Measurements from ENCODE around the gene PPFIA3. TPM values are rescaled to one million over a fixed set of nuclear protein-coding genes. Genes with fewer than 3 reads are reported as not detected.

The PPFIA3 gene
- total and polyA plus RNA-seq, 2 donors (not counting 1 experiment from before 2014, with no cell fraction given) = 0.62 to 1.3 TPM

DNA sequence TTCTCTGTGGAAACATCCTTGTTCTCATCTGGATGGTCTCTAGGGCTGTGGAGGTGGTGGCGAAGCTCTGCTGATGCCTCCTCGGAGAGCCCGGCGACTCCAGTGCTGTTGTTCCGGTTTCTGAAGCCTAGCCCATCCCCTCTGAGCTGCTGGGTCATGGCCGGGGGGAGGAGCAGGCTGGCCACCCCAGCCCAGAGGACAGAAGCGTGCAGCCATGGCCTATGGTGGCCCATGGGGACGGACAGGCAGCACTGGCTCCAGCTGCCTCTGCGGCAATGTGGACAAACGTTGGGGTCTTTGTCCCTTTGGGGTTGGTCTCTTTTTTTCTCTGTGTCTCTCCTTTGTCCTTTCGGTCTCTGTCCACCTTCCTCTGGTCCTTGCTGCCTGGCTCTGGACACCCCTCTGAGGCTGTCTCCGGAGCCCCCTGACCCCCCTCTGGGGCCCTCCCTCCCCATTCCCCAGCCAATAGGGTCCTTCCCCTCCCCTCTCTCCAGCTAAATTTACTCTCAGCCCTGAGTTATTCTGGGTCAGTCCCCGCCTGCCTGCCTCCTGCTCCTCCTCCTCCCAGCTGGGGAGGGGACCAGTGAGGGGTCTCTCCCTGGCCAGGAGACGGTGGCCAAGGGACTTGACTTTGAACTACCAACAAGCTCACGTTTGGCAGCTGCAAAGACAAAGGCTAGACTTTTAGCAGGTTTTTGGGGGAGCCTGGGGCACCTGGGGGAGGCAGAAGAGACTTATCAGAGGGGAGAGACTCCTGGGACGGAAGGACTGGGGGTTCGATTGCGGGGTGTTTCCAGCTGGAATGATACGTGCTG, 35.9 kb downstream of the PPFIA3 start, which contains the start of gene HRC:
Gene HRC, minus strand, starts transcription at position 392 of the 815 bp plus-strand sequence. Its CDS starts 159 bp downstream, at position 233.
- Histone ChIP-seq H3K36me3 (ENCODE audit: control insufficient read depth, insufficient read depth, low read length) (no peaks in the 10 kb centered on the region), H3K9ac (ENCODE audit: insufficient read depth, low read length) (no peak within 1 kb of the TSS), H3K79me2 (ENCODE audit: control insufficient read depth, insufficient read depth, low read length) (no peaks in the 10 kb centered on the region)

GRCh38 chr19:49155820-49156346, 36.5 kb downstream of the PPFIA3 start:
- no peak overlapping the region for H3K9ac ChIP-seq (ENCODE audit: insufficient read depth, low read length)
- H3K9me3 ChIP-seq (ENCODE audit: control insufficient read depth, insufficient read depth, low read depth, low read length) = no peaks in the 10 kb centered on the region
- no peak overlapping the region for H2AFZ ChIP-seq (ENCODE audit: low read length)
- peaks cover 5% of the 10 kb centered on the region for H3K4me1 ChIP-seq (ENCODE audit: control insufficient read depth, extremely low read depth, insufficient read depth, low read length)
- no peaks in the 10 kb centered on the region for H4K20me1 ChIP-seq (ENCODE audit: control insufficient read depth, extremely low read depth, insufficient read depth, low read length)
- no peaks in the 10 kb centered on the region for H3K79me2 ChIP-seq (ENCODE audit: control insufficient read depth, insufficient read depth, low read length)
- no peak overlapping the region for H3K27ac ChIP-seq (ENCODE audit: insufficient read depth, low read length)
- no peak overlapping the region for H3K4me2 ChIP-seq (ENCODE audit: extremely low read depth, insufficient read depth, low read length)
- no peaks in the 10 kb centered on the region for H3K36me3 ChIP-seq (ENCODE audit: control insufficient read depth, insufficient read depth, low read length)
- DNase-seq (ENCODE audit: low read depth in 2 of 2) = no peak
- H3K4me3 ChIP-seq (replicated peaks in 1 of 4; ENCODE audit: control extremely low read depth in 1 of 4, insufficient read depth in 1 of 4, low read depth in 3 of 4, low read length in 4 of 4) = no peak overlapping the region
- TF ChIP-seq EZH2 (IDR thresholded peaks at IDR 0.05; ENCODE audit: low read length, missing control alignments) = no peak
- H3K27me3 ChIP-seq (ENCODE audit: control insufficient read depth, insufficient read depth, low read length) = no peaks in the 10 kb centered on the region

More for the DNA sequence above, 35.9 kb downstream of the PPFIA3 start, which contains the start of gene HRC:
- Histone ChIP-seq H4K20me1 (ENCODE audit: control insufficient read depth, extremely low read depth, insufficient read depth, low read length) (no peaks in the 10 kb centered on the region), H3K4me2 (ENCODE audit: extremely low read depth, insufficient read depth, low read length) (no peak within 1 kb of the TSS), H3K27ac (ENCODE audit: insufficient read depth, low read length) (no peak within 1 kb of the TSS), H3K9me3 (ENCODE audit: control insufficient read depth, insufficient read depth, low read depth, low read length) (no peaks in the 10 kb centered on the region), H3K4me3 (replicated peaks in 1 of 4; ENCODE audit: control extremely low read depth in 1 of 4, insufficient read depth in 1 of 4, low read depth in 3 of 4, low read length in 4 of 4) (no peak within 1 kb of the TSS), H2AFZ (ENCODE audit: low read length) (no peak within 1 kb of the TSS), H3K27me3 (ENCODE audit: control insufficient read depth, insufficient read depth, low read length) (no peaks in the 10 kb centered on the region), H3K4me1 (ENCODE audit: control insufficient read depth, extremely low read depth, insufficient read depth, low read length) (peaks cover 5% of the 10 kb centered on the region)
- TF ChIP-seq EZH2 (IDR thresholded peaks at IDR 0.05; ENCODE audit: low read length, missing control alignments) = no peak
- TF ChIP-seq, protein P1, sequence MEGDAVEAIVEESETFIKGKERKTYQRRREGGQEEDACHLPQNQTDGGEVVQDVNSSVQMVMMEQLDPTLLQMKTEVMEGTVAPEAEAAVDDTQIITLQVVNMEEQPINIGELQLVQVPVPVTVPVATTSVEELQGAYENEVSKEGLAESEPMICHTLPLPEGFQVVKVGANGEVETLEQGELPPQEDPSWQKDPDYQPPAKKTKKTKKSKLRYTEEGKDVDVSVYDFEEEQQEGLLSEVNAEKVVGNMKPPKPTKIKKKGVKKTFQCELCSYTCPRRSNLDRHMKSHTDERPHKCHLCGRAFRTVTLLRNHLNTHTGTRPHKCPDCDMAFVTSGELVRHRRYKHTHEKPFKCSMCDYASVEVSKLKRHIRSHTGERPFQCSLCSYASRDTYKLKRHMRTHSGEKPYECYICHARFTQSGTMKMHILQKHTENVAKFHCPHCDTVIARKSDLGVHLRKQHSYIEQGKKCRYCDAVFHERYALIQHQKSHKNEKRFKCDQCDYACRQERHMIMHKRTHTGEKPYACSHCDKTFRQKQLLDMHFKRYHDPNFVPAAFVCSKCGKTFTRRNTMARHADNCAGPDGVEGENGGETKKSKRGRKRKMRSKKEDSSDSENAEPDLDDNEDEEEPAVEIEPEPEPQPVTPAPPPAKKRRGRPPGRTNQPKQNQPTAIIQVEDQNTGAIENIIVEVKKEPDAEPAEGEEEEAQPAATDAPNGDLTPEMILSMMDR (conservative IDR thresholded peaks at IDR 0.05 in 1 of 2, IDR thresholded peaks at IDR 0.05 in 1 of 2; ENCODE audit: low read depth in 1 of 2, low read length in 2 of 2) = no peak
- no peak for DNase-seq (ENCODE audit: low read depth in 2 of 2)

DNA sequence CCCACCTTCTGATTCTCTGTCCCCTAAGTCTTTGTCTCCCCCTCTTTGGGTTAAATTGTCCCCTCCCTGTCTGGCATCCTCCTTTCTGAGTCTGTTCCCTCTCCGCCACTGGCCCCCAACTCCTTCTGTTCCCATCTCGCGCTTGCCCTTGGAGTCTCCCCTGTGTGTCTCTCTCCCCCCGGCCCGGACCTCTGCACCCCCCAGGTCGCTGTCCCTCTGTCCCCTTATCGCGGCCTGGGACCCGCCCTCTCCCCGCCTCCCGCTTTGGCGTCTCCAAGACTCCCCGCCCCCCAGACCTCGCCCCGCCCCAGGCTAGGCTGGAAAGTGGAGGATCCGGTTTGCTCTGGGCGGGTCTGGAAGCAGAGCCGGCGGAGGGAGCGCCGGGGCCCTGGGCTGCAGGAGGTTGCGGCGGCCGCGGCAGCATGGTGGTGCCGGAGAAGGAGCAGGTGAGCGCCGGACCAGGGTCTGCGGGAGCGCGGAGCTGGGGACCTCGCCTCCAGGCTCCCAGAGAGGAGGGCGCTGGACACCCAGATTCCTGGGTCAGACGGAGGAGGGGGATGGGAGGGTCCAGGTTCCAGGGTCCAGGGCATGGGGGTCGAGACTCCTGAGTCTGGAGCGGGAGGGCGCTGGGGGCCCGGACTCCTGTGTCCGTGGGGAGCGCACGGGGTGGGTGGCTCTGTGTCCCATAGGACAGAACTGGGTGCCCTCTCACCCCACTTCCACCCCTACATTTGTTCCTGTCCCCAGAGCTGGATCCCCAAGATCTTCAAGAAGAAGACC, 38.3 kb downstream of the PPFIA3 start, which contains the start of gene TRPM4:
Gene TRPM4, plus strand, starts transcription at position 348 of the 780 bp plus-strand sequence. Its CDS starts 75 bp downstream, at position 423.
- Histone ChIP-seq H3K79me2 (ENCODE audit: control insufficient read depth, insufficient read depth, low read length) (no peaks in the 10 kb centered on the region), H2AFZ (ENCODE audit: low read length) (peak within 1 kb of the TSS; percentile 62), H3K4me2 (ENCODE audit: extremely low read depth, insufficient read depth, low read length) (peak within 1 kb of the TSS; percentile 88), H3K4me1 (ENCODE audit: control insufficient read depth, extremely low read depth, insufficient read depth, low read length) (peaks cover 5% of the 10 kb centered on the region), H3K27ac (ENCODE audit: insufficient read depth, low read length) (peak within 1 kb of the TSS; percentile 58), H3K27me3 (ENCODE audit: control insufficient read depth, insufficient read depth, low read length) (no peaks in the 10 kb centered on the region), H4K20me1 (ENCODE audit: control insufficient read depth, extremely low read depth, insufficient read depth, low read length) (no peaks in the 10 kb centered on the region), H3K9me3 (ENCODE audit: control insufficient read depth, insufficient read depth, low read depth, low read length) (no peaks in the 10 kb centered on the region), H3K36me3 (ENCODE audit: control insufficient read depth, insufficient read depth, low read length) (no peaks in the 10 kb centered on the region), H3K9ac (ENCODE audit: insufficient read depth, low read length) (peak within 1 kb of the TSS; percentile 69), H3K4me3 (replicated peaks in 1 of 4; ENCODE audit: control extremely low read depth in 1 of 4, insufficient read depth in 1 of 4, low read depth in 3 of 4, low read length in 4 of 4) (peak within 1 kb of the TSS; percentile 78 to 97 (median 93))
- TF ChIP-seq, protein P1 (conservative IDR thresholded peaks at IDR 0.05 in 1 of 2, IDR thresholded peaks at IDR 0.05 in 1 of 2; ENCODE audit: low read depth in 1 of 2, low read length in 2 of 2) = no peak
- TF ChIP-seq EZH2 (IDR thresholded peaks at IDR 0.05; ENCODE audit: low read length, missing control alignments) = no peak
- peak; percentile 67 to 68 for DNase-seq (ENCODE audit: low read depth in 2 of 2)

Data from fibroblast of lung (primary cell).